LNCAP (cell line): ENCODE results near the gene MTHFSD.

ENCODE experiments used
- TF ChIP-seq, protein P1 (sequence below): fragments of 450-650 bp; IDR thresholded peaks from 2 replicates; pipeline ENCODE4 v1.5.1; 2017; ENCODE audit warnings: mild to moderate bottlenecking

Gene MTHFSD

GRCh38 chr16:86517652-86518258, 37.3 kb downstream of the MTHFSD start:
- TF ChIP-seq, protein P1, sequence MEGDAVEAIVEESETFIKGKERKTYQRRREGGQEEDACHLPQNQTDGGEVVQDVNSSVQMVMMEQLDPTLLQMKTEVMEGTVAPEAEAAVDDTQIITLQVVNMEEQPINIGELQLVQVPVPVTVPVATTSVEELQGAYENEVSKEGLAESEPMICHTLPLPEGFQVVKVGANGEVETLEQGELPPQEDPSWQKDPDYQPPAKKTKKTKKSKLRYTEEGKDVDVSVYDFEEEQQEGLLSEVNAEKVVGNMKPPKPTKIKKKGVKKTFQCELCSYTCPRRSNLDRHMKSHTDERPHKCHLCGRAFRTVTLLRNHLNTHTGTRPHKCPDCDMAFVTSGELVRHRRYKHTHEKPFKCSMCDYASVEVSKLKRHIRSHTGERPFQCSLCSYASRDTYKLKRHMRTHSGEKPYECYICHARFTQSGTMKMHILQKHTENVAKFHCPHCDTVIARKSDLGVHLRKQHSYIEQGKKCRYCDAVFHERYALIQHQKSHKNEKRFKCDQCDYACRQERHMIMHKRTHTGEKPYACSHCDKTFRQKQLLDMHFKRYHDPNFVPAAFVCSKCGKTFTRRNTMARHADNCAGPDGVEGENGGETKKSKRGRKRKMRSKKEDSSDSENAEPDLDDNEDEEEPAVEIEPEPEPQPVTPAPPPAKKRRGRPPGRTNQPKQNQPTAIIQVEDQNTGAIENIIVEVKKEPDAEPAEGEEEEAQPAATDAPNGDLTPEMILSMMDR: peak; percentile 78

- TF ChIP-seq, protein P1: no peak
Observed at GRCh38 chr16:86517033-86517432, 38.0 kb downstream of the MTHFSD start.

- TF ChIP-seq, protein P1: no peak
Observed at GRCh38 chr16:86516623-86517003, 38.4 kb downstream of the MTHFSD start.

- TF ChIP-seq, protein P1: no peak
Observed at GRCh38 chr16:86515777-86516622, 39.0 kb downstream of the MTHFSD start.

DNA sequence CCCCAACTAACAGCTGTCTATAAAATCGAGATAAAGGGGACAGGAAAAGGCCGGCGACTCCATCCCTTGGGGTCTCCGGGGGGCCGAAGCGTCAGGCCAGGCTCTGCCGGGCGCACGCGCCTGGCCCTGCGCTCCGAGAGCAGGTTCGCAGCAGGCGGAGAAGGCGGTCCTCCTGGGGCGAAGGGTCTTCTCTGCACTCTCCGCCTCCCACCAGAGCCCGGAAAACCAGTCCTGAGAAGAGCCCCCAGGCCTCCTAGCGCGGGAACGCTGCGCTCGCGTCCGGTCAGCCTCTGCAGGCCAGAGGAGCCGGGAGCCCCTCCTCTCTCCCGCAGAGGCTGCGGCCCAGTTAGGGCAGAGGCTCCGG, 39.6 kb downstream of the MTHFSD start:
- TF ChIP-seq, protein P1: no peak

GRCh38 chr16:86514481-86515376, 40.3 kb downstream of the MTHFSD start:
- TF ChIP-seq, protein P1: no peak

DNA sequence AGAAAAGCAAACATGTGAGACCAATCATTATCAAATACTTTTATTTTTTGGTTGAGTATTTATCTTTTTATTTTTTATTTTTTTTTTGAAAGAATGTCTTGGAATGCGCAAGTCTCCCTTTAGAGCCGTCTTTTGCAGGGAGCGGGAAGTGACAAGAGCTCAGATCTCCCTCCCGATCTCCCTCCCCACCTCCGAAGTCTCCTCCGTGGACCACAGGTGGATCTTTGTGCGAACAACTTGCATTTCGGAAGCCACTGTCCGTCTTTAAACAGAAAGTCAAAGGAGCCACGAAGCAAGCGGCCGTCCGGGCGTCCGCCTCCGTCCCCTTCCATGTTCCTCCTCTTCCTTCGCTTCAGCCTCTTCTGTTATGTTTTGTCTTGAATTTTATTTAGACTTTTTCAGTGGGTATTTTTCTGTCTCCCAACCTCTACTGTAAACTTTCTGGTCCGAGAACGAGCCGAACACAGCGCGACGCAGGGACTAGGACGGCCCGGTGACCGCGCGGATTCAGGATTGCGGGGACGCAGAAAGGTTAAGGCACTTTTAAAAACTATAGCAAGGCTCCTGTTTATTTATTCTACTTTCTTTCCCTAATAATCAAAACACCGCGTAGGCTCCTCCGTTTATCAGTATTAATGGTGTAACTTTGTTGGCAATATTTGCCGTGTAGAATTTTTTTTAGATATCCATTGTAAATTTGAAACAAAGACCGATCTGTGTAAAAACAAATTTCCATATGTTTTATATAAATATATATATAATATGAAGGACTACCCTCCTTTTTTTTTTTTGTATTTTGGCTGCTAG, 41.4 kb downstream of the MTHFSD start:
- TF ChIP-seq, protein P1: no peak
